ENCODE measurements around the gene MGAT5B. TPM values are rescaled to one million over a fixed set of nuclear protein-coding genes. Genes with fewer than 3 reads are reported as not detected.

MGAT5B gene, protein sequence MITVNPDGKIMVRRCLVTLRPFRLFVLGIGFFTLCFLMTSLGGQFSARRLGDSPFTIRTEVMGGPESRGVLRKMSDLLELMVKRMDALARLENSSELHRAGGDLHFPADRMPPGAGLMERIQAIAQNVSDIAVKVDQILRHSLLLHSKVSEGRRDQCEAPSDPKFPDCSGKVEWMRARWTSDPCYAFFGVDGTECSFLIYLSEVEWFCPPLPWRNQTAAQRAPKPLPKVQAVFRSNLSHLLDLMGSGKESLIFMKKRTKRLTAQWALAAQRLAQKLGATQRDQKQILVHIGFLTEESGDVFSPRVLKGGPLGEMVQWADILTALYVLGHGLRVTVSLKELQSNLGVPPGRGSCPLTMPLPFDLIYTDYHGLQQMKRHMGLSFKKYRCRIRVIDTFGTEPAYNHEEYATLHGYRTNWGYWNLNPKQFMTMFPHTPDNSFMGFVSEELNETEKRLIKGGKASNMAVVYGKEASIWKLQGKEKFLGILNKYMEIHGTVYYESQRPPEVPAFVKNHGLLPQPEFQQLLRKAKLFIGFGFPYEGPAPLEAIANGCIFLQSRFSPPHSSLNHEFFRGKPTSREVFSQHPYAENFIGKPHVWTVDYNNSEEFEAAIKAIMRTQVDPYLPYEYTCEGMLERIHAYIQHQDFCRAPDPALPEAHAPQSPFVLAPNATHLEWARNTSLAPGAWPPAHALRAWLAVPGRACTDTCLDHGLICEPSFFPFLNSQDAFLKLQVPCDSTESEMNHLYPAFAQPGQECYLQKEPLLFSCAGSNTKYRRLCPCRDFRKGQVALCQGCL
- under 1 TPM; 0.05 to 0.27 TPM for total RNA-seq

DNA sequence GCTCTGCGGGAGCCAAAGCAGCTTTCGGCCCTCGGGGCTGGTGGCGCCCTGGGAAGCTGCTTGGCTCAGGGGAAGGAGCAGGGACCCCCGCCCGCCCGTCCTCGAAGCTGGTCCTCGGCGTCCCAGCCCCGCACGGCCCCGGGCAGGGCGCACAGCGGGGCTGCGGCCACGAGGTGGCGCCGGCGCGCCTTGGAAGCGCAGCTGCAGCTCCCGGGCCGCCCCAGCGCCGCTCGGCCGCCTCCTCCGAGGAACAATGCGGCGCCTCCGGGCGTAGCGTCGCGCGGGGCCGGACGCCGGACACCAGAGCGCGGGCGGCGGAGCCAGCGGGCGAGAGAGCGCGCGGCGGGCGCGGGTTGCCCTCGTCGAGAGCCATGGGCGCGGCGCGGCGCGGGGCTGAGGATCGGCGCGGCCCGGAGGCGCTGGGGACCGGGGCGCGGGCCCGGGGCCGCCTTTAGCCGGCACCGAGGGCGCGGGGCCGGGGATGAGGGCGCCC lies at the start of gene MGAT5B:
TSS of gene MGAT5B (plus strand) at position 229 of the 493 bp plus-strand sequence. CDS start 626 bp downstream, outside the sequence.
- TF ChIP-seq, protein P1, sequence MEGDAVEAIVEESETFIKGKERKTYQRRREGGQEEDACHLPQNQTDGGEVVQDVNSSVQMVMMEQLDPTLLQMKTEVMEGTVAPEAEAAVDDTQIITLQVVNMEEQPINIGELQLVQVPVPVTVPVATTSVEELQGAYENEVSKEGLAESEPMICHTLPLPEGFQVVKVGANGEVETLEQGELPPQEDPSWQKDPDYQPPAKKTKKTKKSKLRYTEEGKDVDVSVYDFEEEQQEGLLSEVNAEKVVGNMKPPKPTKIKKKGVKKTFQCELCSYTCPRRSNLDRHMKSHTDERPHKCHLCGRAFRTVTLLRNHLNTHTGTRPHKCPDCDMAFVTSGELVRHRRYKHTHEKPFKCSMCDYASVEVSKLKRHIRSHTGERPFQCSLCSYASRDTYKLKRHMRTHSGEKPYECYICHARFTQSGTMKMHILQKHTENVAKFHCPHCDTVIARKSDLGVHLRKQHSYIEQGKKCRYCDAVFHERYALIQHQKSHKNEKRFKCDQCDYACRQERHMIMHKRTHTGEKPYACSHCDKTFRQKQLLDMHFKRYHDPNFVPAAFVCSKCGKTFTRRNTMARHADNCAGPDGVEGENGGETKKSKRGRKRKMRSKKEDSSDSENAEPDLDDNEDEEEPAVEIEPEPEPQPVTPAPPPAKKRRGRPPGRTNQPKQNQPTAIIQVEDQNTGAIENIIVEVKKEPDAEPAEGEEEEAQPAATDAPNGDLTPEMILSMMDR (IDR thresholded peaks at IDR 0.05), result peak; percentile 77
- no peaks in the 10 kb centered on the region for H3K36me3 ChIP-seq
- H3K27ac ChIP-seq, result no peak within 1 kb of the TSS
- peaks cover 24% of the 10 kb centered on the region for H3K27me3 ChIP-seq
- no peak within 1 kb of the TSS for H3K4me3 ChIP-seq
- no peaks in the 10 kb centered on the region for H3K4me1 ChIP-seq
- H3K9me3 ChIP-seq, result no peaks in the 10 kb centered on the region
- peak within 1 kb of the TSS in 1 of 2 donors; percentile 50 for H3K9ac ChIP-seq (ENCODE audit: low read depth in 2 of 2, low read length in 2 of 2)
- peak; percentile 63 for DNase-seq
- intact Hi-C loops (cut with DNase I), result loop anchor here (5.0 kb wide), 1 partner anchor 189 kb away; no protein-coding TSS in a partner anchor

DNA sequence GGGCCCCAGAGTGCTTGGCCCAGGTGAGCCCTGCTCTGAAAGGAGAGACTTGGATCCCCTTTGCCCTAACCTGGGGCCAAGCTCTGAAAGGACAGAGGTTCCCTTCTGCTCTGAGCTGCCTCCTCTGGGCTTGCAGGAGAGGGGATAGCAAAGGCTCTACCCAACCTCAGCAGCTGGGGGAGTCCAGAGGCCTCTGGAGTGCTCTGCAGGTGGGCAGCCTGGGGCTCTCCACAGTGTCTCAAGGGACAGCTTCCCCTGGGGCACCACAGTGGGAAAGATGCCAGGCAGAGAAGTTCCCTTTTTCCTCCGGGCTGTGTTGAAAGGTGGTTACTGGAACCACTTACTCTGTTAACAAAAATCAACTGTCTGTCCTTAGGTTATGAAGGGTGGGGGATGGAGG lies 48.2 kb upstream of the MGAT5B start:
- Histone ChIP-seq H3K9me3 (no peaks in the 10 kb centered on the region), H3K27me3 (no peaks in the 10 kb centered on the region), H3K9ac (ENCODE audit: low read depth in 2 of 2, low read length in 2 of 2) (no peak overlapping the region), H3K4me1 (no peaks in the 10 kb centered on the region), H3K27ac (no peak overlapping the region), H3K36me3 (no peaks in the 10 kb centered on the region), H3K4me3 (no peak overlapping the region)
- no peak for DNase-seq
- TF ChIP-seq, protein P1 (IDR thresholded peaks at IDR 0.05), result no peak
- intact Hi-C loops (cut with DNase I), result no loop called here

DNA sequence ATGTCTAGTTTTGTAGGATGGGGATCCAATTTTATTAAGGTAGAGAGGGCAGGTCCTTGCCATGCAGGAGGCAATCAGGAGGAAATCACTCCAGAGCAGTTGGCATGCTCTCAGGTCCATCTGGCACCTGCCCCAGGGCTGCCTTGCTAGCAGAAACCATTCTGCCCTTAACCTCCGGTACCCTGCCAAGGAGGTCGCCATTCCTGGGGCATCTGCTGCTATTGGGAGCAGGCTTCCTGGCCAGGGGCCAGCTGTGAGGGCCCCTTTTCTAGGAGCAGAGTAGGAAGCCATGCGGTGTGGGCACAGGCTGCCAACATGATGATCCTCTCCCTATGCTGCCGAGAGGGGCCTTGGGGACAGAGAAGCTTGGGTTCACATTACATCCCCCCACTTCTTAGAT lies 47.6 kb upstream of the MGAT5B start:
- Histone ChIP-seq H3K27me3 (no peaks in the 10 kb centered on the region), H3K9me3 (no peaks in the 10 kb centered on the region), H3K27ac (no peak overlapping the region), H3K9ac (ENCODE audit: low read depth in 2 of 2, low read length in 2 of 2) (no peak overlapping the region), H3K4me3 (no peak overlapping the region), H3K36me3 (no peaks in the 10 kb centered on the region), H3K4me1 (no peaks in the 10 kb centered on the region)
- no peak for DNase-seq
- TF ChIP-seq, protein P1 (IDR thresholded peaks at IDR 0.05), result no peak
- intact Hi-C loops (cut with DNase I), result no loop called here

DNA sequence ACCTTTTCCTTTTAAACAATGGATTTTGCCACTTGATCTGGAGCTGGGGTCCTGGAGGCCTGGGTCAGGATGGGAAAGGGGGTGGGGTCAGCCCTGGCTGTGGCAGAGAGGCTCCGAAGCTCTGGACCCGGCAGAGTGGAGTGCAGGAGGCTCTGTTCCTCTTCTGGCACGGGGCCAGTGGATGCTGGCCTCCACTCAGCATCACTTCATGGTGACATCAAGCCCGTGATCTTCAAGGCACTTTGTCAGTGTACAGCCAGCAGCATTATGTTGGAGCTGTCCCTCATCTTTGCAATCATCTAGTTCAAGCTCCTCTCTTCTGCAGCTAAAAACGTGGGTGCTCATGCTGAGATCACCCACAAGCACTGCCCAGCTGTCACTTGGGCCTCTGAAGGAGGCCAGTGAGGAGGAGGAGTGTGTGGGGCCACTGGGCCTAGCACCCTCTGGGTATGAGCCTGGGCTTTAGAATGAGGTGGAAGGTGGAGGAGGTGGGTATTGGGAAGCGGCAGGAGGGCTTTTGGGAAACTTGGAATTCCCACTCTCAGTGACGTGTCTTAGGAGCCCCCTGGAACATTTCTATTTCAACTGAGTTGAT lies 45.9 kb upstream of the MGAT5B start:
- H3K9ac ChIP-seq (ENCODE audit: low read depth in 2 of 2, low read length in 2 of 2), result no peak overlapping the region
- no peak overlapping the region for H3K27ac ChIP-seq
- TF ChIP-seq, protein P1 (IDR thresholded peaks at IDR 0.05), result no peak
- H3K4me3 ChIP-seq, result no peak overlapping the region
- no peak for DNase-seq
- intact Hi-C loops (cut with DNase I), result no loop called here
- H3K4me1 ChIP-seq, result no peaks in the 10 kb centered on the region
- no peaks in the 10 kb centered on the region for H3K9me3 ChIP-seq
- H3K36me3 ChIP-seq, result no peaks in the 10 kb centered on the region
- no peaks in the 10 kb centered on the region for H3K27me3 ChIP-seq

DNA sequence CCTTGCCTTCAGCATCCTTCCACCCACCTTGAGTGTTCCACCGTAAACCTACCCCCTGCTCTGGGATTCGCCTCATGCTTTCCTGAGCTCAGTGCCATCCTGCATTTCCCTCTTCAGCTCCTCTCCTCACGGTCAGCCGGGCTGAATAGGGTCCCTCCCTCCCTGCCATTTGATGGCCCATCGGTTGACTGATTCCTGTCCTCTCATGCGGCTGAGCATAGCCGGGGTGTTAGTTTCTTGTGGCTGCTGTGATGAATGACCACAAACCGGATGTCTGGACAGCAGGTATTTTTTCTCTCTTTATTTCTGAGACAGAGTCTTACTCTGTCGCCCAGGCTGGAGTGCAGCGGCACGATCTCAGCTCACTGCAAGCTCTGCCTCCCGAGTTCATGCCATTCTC lies 44.1 kb upstream of the MGAT5B start:
- Histone ChIP-seq H3K36me3 (no peaks in the 10 kb centered on the region), H3K27ac (no peak overlapping the region), H3K4me3 (no peak overlapping the region), H3K9me3 (no peaks in the 10 kb centered on the region), H3K9ac (ENCODE audit: low read depth in 2 of 2, low read length in 2 of 2) (no peak overlapping the region), H3K4me1 (no peaks in the 10 kb centered on the region), H3K27me3 (no peaks in the 10 kb centered on the region)
- TF ChIP-seq, protein P1 (IDR thresholded peaks at IDR 0.05), result no peak
- no peak for DNase-seq
- intact Hi-C loops (cut with DNase I), result no loop called here

Data from colonic mucosa (tissue), 4 donors.